Thyroid gland (tissue), 4 donors: ENCODE data around the gene TIMP3. TPM values are rescaled to one million over a fixed set of nuclear protein-coding genes. Genes with fewer than 3 reads are reported as not detected.

Experiments
- DNase-seq, 2 donors: peaks; one replicate each; pipeline ENCODE4 v3.0.0-alpha.2; 2019
- H3K27ac ChIP-seq, 3 donors: fragments of 200-600 bp; sonication (generic); 1 replicate in 2 of 3; 2 replicates in 1 of 3; pipeline ENCODE4 v1.5.1; 2016 to 2019; ENCODE audit warnings: mild to moderate bottlenecking in 1 of 3, moderate library complexity in 1 of 3
- H3K27me3 ChIP-seq: fragments of 200-600 bp; sonication (generic); one replicate; pipeline ENCODE4 v1.5.1; 2019
- H3K36me3 ChIP-seq, 2 donors: fragments of 200-600 bp; sonication (generic); one replicate each; pipeline ENCODE4 v1.5.1; 2016 to 2019
- H3K4me1 ChIP-seq, 2 donors: fragments of 200-600 bp; sonication (generic); one replicate each; pipeline ENCODE4 v1.5.1; 2017 to 2019
- H3K4me3 ChIP-seq, 3 donors: fragments of 200-600 bp; sonication (generic); replicated peaks in 1 of 3; 1 replicate in 2 of 3; 2 replicates in 1 of 3; pipeline ENCODE4 v1.5.1; 2016; ENCODE audit warnings: mild to moderate bottlenecking in 1 of 3
- H3K9me3 ChIP-seq: fragments of 200-600 bp; sonication (generic); one replicate; pipeline ENCODE4 v1.5.1; 2017
- POLR2A ChIP-seq, 2 donors: fragments of 450-650 bp; IDR thresholded peaks; one replicate each; pipeline ENCODE4 v1.6.1; 2017; ENCODE audit warnings: antibody characterized with exemption in 2 of 2, mild to moderate bottlenecking in 2 of 2, moderate library complexity in 1 of 2
- WGBS, 2 donors: methylation state at CpG; one replicate each; pipeline ENCODE4 v1.1.5; 2017; 5-methylcytosine and 5-hydroxymethylcytosine counted together
- intact Hi-C: fragments of 100-400 bp; cut with DNase I; formaldehyde crosslinking; loops from one replicate; pipeline ENCODE4 v1.15.1; 2023
- total RNA-seq, 4 donors: library from RNA; depleted of rRNA; stranded (reverse); fragments of >200 nt; gene quantifications; one replicate each; pipeline ENCODE4 v1.2.3, GENCODE V29; 2016
- TF ChIP-seq, protein P1 (sequence below), 6 experiments: fragments of 200-600 bp in 3 of 6; fragments of 450-650 bp in 3 of 6; sonication (generic) in 3 of 6; IDR thresholded peaks; one replicate each; pipeline ENCODE4 v1.5.1; 2016 to 2019; ENCODE audit warnings: antibody characterized with exemption in 6 of 6, mild to moderate bottlenecking in 2 of 6, inconsistent platforms in 1 of 6, moderate library complexity in 1 of 6

TIMP3 gene
- total RNA-seq, 4 donors from 2014 or later: 424 to 772 (median 543) TPM

DNA sequence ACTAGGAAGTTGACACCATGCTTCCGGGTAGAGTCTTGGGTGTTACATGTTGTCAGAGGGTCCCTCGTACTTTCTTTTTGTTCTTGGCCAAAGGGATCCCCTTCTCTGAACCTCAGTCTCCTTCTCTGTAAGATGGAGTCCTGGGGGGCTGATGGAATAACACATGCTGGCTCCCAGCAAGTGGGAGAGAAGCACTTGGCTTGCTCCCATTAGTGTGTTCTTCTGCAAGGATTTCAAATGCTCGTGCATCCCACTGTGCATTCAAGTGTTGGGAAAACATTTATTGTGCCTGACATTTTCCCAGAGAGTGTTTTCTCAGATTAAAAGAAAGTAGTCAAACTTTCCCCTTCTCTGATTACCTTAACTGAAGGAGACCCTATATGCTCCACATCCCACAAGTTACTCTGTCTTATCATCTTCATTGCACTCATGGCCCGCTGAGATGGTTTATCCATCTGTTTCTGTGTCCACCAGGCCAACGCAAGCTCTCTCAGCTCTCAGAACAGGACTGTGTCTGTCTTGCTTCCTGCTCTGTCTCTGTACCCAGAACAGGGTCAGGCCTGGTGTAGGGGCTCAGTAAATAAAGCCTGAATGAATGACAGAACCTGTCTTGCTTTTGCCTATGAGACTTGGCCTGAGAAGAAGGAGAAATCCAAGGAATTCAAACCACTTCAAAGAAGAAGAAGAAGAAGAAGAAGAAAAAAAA is 16.0 kb upstream of the TIMP3 start:
- TF ChIP-seq, protein P1, sequence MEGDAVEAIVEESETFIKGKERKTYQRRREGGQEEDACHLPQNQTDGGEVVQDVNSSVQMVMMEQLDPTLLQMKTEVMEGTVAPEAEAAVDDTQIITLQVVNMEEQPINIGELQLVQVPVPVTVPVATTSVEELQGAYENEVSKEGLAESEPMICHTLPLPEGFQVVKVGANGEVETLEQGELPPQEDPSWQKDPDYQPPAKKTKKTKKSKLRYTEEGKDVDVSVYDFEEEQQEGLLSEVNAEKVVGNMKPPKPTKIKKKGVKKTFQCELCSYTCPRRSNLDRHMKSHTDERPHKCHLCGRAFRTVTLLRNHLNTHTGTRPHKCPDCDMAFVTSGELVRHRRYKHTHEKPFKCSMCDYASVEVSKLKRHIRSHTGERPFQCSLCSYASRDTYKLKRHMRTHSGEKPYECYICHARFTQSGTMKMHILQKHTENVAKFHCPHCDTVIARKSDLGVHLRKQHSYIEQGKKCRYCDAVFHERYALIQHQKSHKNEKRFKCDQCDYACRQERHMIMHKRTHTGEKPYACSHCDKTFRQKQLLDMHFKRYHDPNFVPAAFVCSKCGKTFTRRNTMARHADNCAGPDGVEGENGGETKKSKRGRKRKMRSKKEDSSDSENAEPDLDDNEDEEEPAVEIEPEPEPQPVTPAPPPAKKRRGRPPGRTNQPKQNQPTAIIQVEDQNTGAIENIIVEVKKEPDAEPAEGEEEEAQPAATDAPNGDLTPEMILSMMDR (IDR thresholded peaks at IDR 0.05): no peak
- TF ChIP-seq POLR2A (IDR thresholded peaks at IDR 0.05): no peak
- WGBS, 2 donors: 75 to 86% methylated on average over 5 of the region's 5 CpGs
- Histone ChIP-seq H3K27me3 (no peaks in the 10 kb centered on the region), H3K27ac (no peak overlapping the region), H3K4me3 (no peak overlapping the region), H3K36me3 (no peaks in the 10 kb centered on the region), H3K4me1 (peaks cover 17 to 18% of the 10 kb centered on the region in 2 donors), H3K9me3 (no peaks in the 10 kb centered on the region)
- intact Hi-C loops: no loop called here
- no peak for DNase-seq

DNA sequence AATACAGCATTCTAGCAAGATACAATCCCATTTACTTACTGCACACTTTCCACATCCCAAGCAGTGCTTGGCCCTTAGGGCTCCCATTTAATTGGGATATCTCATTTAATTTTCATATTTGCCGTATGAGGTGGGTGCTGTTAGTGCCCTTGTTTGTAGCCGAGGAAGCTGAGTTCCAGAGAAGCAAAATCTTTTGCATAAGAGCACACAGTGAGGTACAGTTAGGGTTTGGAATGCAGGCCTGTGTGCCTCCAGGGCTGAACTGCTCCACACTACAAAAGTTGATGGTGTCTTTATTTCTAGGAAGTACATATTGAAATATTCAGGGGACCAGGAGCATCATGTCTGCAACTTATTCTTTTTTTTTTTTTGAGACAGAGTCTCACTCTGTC is 15.5 kb upstream of the TIMP3 start:
- DNase-seq: no peak
- no peaks in the 10 kb centered on the region for H3K36me3 ChIP-seq
- TF ChIP-seq, protein P1 (IDR thresholded peaks at IDR 0.05): no peak
- no peak for TF ChIP-seq POLR2A (IDR thresholded peaks at IDR 0.05)
- no peak overlapping the region for H3K4me3 ChIP-seq
- intact Hi-C loops: no loop called here
- no peaks in the 10 kb centered on the region for H3K9me3 ChIP-seq
- no peak overlapping the region for H3K27ac ChIP-seq
- WGBS, 2 donors: 93 to 100% methylated on average over 2 of the region's 2 CpGs
- H3K27me3 ChIP-seq: no peaks in the 10 kb centered on the region
- H3K4me1 ChIP-seq: peaks cover 15 to 16% of the 10 kb centered on the region in 2 donors

DNA sequence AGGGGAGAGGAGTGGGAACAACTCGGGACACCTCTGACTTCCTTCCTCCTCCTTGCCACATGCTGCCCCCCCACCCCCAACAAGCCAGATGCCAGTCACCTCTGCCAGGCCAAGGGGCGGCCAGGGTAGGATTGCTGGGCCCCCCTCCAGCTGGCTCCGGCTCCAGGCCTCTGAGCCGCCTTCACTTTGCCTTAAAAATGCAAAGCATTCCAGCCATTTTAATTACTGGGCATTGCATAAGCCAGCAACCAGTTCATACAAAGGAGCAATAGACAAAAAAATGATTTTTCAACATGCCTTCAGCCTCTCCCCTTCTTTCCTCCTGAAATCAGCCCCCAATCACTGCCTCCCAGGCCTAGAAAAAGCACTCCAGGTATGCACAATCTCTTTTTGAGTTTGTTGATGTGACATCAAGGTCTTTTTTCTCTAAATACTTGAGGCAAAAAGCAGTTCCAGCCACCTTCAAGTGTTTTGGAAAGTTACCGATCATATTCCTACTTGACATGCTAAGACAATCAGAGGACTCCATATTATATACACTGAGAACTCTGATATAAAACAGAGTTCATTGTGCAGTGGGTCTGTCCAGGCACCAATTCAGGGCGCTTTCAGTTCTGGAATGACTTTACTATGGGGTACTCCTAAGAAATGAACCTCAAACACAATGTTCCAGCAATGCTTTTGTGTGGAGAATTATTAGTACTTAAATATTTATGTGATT is 12.4 kb upstream of the TIMP3 start:
- Histone ChIP-seq H3K27ac (peak overlapping the region; percentile 70 to 78 (median 76)), H3K9me3 (no peaks in the 10 kb centered on the region), H3K4me3 (no peak overlapping the region), H3K36me3 (no peaks in the 10 kb centered on the region), H3K27me3 (no peaks in the 10 kb centered on the region), H3K4me1 (peaks cover 15 to 16% of the 10 kb centered on the region in 2 donors)
- intact Hi-C loops: no loop called here
- DNase-seq: peak; percentile 48 to 69
- no peak for TF ChIP-seq POLR2A (IDR thresholded peaks at IDR 0.05)
- TF ChIP-seq, protein P1 (IDR thresholded peaks at IDR 0.05): no peak
- 45 to 54% methylated on average over 6 of the region's 6 CpGs for WGBS, 2 donors

DNA sequence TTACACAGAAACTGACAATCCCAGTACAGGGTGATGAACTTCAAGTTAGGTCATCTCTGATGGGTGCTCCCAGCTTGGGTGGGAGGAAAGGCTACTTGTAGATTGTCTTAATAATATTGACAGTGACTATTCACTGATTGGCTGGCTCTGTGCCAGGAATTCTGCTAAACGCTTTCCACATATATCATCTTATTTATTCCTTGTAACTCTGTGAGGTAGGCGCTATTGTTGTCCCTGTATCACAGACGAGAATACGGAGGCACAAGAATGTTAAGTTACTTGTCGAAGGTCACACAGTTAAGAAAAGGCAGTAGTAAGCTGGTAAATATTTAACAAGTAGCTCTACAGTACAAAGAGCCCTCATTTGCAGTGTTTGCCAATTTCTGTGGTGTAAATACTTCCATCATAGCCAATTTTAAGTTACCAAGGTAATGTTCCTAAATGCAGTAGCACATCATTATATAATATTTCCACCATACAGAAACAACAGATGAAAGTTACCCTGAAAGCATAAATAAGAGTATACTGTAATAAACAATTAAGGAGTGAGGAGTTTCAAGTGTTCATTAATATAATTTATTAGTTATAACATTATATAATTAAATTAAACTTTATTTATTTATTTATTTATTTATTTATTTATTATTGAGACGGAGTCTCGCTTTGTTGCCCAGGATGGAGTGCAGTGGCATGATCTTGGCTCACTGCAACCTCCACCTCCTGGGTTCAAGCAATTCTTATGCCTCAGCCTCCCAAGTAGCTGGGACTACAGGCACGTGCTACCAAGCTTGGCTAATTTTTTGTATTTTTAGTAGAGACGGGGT is 11.5 kb upstream of the TIMP3 start:
- DNase-seq: no peak
- peak overlapping the region; percentile 70 to 78 (median 76) for H3K27ac ChIP-seq
- no peak overlapping the region for H3K4me3 ChIP-seq
- H3K9me3 ChIP-seq: no peaks in the 10 kb centered on the region
- H3K27me3 ChIP-seq: no peaks in the 10 kb centered on the region
- intact Hi-C loops: loop anchor here (10.0 kb wide), 1 partner anchor 195 kb away; no protein-coding TSS in a partner anchor
- H3K4me1 ChIP-seq: peaks cover 15 to 16% of the 10 kb centered on the region in 2 donors
- no peaks in the 10 kb centered on the region for H3K36me3 ChIP-seq
- WGBS, 2 donors: 91 to 94% methylated on average over 9 of the region's 9 CpGs
- TF ChIP-seq, protein P1 (IDR thresholded peaks at IDR 0.05): no peak
- no peak for TF ChIP-seq POLR2A (IDR thresholded peaks at IDR 0.05)
